Keratinocyte (primary cell): ENCODE data around the gene DGKA. TPM values are rescaled to one million over a fixed set of nuclear protein-coding genes. Genes with fewer than 3 reads are reported as not detected.

Source experiments
- DNase-seq: peaks from one replicate; pipeline ENCODE4 v3.0.0-alpha.2; 2011; ENCODE audit warnings: low read depth, missing footprints, low spot score
- FAIRE-seq: peaks from 2 replicates; lab custom pipeline; 2011; peaks lifted over from hg19 to GRCh38; lab: Jason Lieb, UNC
- H2AFZ ChIP-seq: 2 replicates; pipeline ENCODE4 v1.6.0; 2012; ENCODE audit warnings: low read length, control low read depth, inconsistent platforms; ENCODE audit not compliant: control insufficient read depth
- H3K27ac ChIP-seq: 2 replicates; pipeline ENCODE4 v1.5.1; 2011; ENCODE audit warnings: low read length; ENCODE audit not compliant: control insufficient read depth, insufficient read depth
- H3K27me3 ChIP-seq: 3 replicates; pipeline ENCODE4 v1.6.0; 2011; ENCODE audit warnings: low read length; ENCODE audit not compliant: control insufficient read depth, insufficient read depth; ENCODE audit errors: extremely low read depth
- H3K36me3 ChIP-seq, 2 experiments: 2 replicates in 1 of 2; 3 replicates in 1 of 2; pipeline ENCODE4 v1.5.1; 2011; ENCODE audit warnings: low read length in 2 of 2, mild to moderate bottlenecking in 1 of 2; ENCODE audit not compliant: control insufficient read depth in 2 of 2, insufficient read depth in 2 of 2; ENCODE audit errors: extremely low read depth in 1 of 2
- H3K4me1 ChIP-seq: 3 replicates; pipeline ENCODE4 v1.5.1; 2011; ENCODE audit warnings: low read length; ENCODE audit not compliant: control insufficient read depth, insufficient read depth; ENCODE audit errors: extremely low read depth
- H3K4me2 ChIP-seq: 3 replicates; pipeline ENCODE4 v1.6.0; 2011; ENCODE audit warnings: low read depth, low read length; ENCODE audit not compliant: control insufficient read depth, insufficient read depth; ENCODE audit errors: extremely low read depth
- H3K4me3 ChIP-seq, 3 experiments: fragments of 200-600 bp in 1 of 3; sonication (generic) in 1 of 3; 2 replicates in 2 of 3; 3 replicates in 1 of 3; pipeline ENCODE4 v1.5.1; 2011 to 2016; ENCODE audit warnings: low read length in 3 of 3, mild to moderate bottlenecking in 3 of 3, control low read depth in 2 of 3, inconsistent platforms in 1 of 3, low read depth in 1 of 3, mixed read lengths in 1 of 3, mixed run types in 1 of 3, moderate library complexity in 1 of 3; ENCODE audit not compliant: control insufficient read depth in 2 of 3, insufficient read depth in 2 of 3; ENCODE audit errors: extremely low read depth in 1 of 3
- H3K79me2 ChIP-seq: 2 replicates; pipeline ENCODE4 v1.6.0; 2012; ENCODE audit warnings: low read length; ENCODE audit not compliant: control insufficient read depth, insufficient read depth
- H3K9ac ChIP-seq: 3 replicates; pipeline ENCODE4 v1.6.0; 2011; ENCODE audit warnings: low read length; ENCODE audit not compliant: control insufficient read depth, insufficient read depth; ENCODE audit errors: extremely low read depth
- H3K9me1 ChIP-seq: 3 replicates; pipeline ENCODE4 v1.6.0; 2011; ENCODE audit warnings: low read length; ENCODE audit not compliant: control insufficient read depth, insufficient read depth; ENCODE audit errors: extremely low read depth
- H3K9me3 ChIP-seq: 2 replicates; pipeline ENCODE4 v1.5.1; 2012; ENCODE audit warnings: low read depth, low read length; ENCODE audit not compliant: control insufficient read depth
- H4K20me1 ChIP-seq: 3 replicates; pipeline ENCODE4 v1.6.0; 2011; ENCODE audit warnings: low read length; ENCODE audit not compliant: control insufficient read depth, insufficient read depth; ENCODE audit errors: extremely low read depth
- EZH2 ChIP-seq: IDR thresholded peaks from one replicate; pipeline ENCODE4 v1.6.1; 2012; ENCODE audit warnings: inconsistent platforms, mild to moderate bottlenecking, low read length, moderate library complexity
- dilution Hi-C: fragments of 300-500 bp; cut with MboI; formaldehyde crosslinking; loops from one replicate; pipeline ENCODE4 v1.7.0; 2020; ENCODE audit warnings: low sequenced_read_pairs; ENCODE audit not compliant: extremely low pct_ligation_motif_present
- polyA plus RNA-seq, 5 experiments: library from polyadenylated mRNA; depleted of rRNA in 3 of 5; stranded (reverse) in 3 of 5; stranded (forward) in 1 of 5; unstranded in 1 of 5; fragments of >200 nt; gene quantifications; 1 replicate in 1 of 5; 2 replicates in 3 of 5; 3 replicates in 1 of 5; pipeline versions ENCODE4 v1.2.1 to v1.2.3, GENCODE V29; 2011 to 2012; ENCODE audit warnings: missing spikeins in 2 of 5, low read depth in 1 of 5, low replicate concordance in 1 of 5
- TF ChIP-seq, protein P1 (sequence below), 3 experiments: IDR thresholded peaks in 1 of 3; conservative IDR thresholded peaks in 1 of 3; optimal IDR thresholded peaks in 1 of 3; 2 replicates in 2 of 3; 3 replicates in 1 of 3; pipeline versions ENCODE3 to v1.5.1; 2011; ENCODE audit warnings: low read length in 3 of 3, mild to moderate bottlenecking in 3 of 3, moderate library complexity in 2 of 3, control low read depth in 1 of 3, inconsistent platforms in 1 of 3; ENCODE audit not compliant: insufficient read depth in 2 of 3; ENCODE audit errors: extremely low read depth in 1 of 3

Gene DGKA
- polyA plus RNA-seq, 1 donor (not counting 4 experiments of a cell fraction or from before 2014, with no cell fraction given), result 174 TPM

- dilution Hi-C loops, result no loop called here
- Histone ChIP-seq H3K79me2 (peaks cover 24% of the 10 kb centered on the region), H3K36me3 (peaks cover 46 to 62% of the 10 kb centered on the region in 2 experiments), H3K4me1 (peaks cover 30% of the 10 kb centered on the region), H4K20me1 (no peaks in the 10 kb centered on the region), H2AFZ (no peak overlapping the region), H3K4me3 (no peak overlapping the region), H3K27ac (no peak overlapping the region), H3K27me3 (no peaks in the 10 kb centered on the region), H3K9me3 (no peaks in the 10 kb centered on the region), H3K4me2 (no peak overlapping the region), H3K9me1 (no peaks in the 10 kb centered on the region), H3K9ac (no peak overlapping the region)
- FAIRE-seq, result no peak
- TF ChIP-seq, protein P1, sequence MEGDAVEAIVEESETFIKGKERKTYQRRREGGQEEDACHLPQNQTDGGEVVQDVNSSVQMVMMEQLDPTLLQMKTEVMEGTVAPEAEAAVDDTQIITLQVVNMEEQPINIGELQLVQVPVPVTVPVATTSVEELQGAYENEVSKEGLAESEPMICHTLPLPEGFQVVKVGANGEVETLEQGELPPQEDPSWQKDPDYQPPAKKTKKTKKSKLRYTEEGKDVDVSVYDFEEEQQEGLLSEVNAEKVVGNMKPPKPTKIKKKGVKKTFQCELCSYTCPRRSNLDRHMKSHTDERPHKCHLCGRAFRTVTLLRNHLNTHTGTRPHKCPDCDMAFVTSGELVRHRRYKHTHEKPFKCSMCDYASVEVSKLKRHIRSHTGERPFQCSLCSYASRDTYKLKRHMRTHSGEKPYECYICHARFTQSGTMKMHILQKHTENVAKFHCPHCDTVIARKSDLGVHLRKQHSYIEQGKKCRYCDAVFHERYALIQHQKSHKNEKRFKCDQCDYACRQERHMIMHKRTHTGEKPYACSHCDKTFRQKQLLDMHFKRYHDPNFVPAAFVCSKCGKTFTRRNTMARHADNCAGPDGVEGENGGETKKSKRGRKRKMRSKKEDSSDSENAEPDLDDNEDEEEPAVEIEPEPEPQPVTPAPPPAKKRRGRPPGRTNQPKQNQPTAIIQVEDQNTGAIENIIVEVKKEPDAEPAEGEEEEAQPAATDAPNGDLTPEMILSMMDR (optimal IDR thresholded peaks at IDR 0.05 in 1 of 3, IDR thresholded peaks at IDR 0.05 in 1 of 3, conservative IDR thresholded peaks at IDR 0.05 in 1 of 3; ENCODE audit: extremely low read depth in 1 of 3, insufficient read depth in 2 of 3, low read length in 3 of 3), result no peak
- no peak for TF ChIP-seq EZH2
- DNase-seq, result no peak
Observed at GRCh38 chr12:55942577-55943136, 11.7 kb downstream of the DGKA start.

DNA sequence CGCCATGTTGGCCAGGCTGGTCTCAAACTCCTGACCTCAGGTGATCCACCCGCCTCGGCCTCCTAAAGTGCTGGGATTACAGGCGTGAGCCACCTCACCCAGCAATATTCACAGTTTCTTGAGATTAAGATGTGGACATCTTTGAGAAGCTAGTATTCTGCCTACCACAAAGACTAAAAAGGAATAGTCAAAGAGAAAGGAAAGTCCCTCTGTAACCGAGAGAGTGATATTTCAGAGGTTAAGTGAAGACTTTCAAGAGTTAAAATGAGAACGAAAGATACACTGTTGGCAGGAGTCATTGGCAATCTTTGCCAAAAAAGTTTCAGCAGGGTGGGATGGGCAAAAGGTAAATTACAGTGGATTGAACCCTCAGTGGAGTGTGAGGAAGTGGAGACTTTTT lies 15.6 kb downstream of the DGKA start:
- TF ChIP-seq, protein P1 (optimal IDR thresholded peaks at IDR 0.05 in 1 of 3, IDR thresholded peaks at IDR 0.05 in 1 of 3, conservative IDR thresholded peaks at IDR 0.05 in 1 of 3; ENCODE audit: extremely low read depth in 1 of 3, insufficient read depth in 2 of 3, low read length in 3 of 3), result no peak
- TF ChIP-seq EZH2, result no peak
- H2AFZ ChIP-seq, result no peak overlapping the region
- H3K9me3 ChIP-seq, result no peaks in the 10 kb centered on the region
- H3K4me2 ChIP-seq, result no peak overlapping the region
- H3K27ac ChIP-seq, result no peak overlapping the region
- dilution Hi-C loops, result no loop called here
- H3K4me3 ChIP-seq, result no peak overlapping the region
- no peaks in the 10 kb centered on the region for H4K20me1 ChIP-seq
- H3K36me3 ChIP-seq, result peaks cover 38 to 39% of the 10 kb centered on the region in 2 experiments
- FAIRE-seq (no peak), DNase-seq (no peak)
- no peaks in the 10 kb centered on the region for H3K4me1 ChIP-seq
- no peak overlapping the region for H3K9ac ChIP-seq
- no peaks in the 10 kb centered on the region for H3K9me1 ChIP-seq
- peaks cover 9% of the 10 kb centered on the region for H3K79me2 ChIP-seq
- no peaks in the 10 kb centered on the region for H3K27me3 ChIP-seq
